ENCODE measurements around the gene KCNK17. TPM values are rescaled to one million over a fixed set of nuclear protein-coding genes. Genes with fewer than 3 reads are reported as not detected.
A peak's percentile ranks its signal among the peaks of the same experiment; 100 is the strongest.

The KCNK17 gene
- total RNA-seq, 4 donors from 2014 or later, result 0.67 to 2.1 (median 1.7) TPM; not detected in 1

DNA sequence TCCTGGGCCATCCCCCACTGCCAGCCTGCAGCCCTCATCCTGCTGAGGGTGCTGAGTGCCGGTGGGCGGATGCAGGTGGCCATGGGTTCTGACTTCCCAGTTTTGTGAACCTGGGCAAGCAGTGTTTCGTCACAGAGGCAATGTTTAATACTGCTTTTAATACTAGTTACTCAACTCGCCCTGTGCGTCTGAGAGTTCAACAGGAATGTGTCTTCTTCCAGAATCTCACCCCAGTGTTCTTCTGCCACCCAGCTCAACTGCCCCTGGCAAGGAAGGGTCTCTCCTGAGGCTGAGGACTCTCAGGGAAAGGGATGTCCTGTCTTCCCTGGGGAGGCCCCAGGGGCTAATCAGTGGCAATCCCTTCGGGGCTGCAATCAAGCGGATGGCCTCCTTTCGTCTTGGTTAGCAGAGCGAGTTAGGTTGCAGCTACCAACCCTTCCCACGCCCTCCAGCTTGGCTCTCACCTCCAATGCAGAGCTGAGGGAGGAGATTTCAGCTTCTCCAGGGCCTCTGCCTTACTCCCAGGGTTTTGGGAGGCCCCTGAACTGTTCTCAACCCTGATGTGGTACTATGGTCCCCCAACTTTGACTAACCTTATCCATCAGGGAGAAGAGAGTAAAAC lies 6.3 kb upstream of the KCNK17 start:
- no peak for TF ChIP-seq POLR2A (IDR thresholded peaks at IDR 0.05)
- TF ChIP-seq, protein P1, sequence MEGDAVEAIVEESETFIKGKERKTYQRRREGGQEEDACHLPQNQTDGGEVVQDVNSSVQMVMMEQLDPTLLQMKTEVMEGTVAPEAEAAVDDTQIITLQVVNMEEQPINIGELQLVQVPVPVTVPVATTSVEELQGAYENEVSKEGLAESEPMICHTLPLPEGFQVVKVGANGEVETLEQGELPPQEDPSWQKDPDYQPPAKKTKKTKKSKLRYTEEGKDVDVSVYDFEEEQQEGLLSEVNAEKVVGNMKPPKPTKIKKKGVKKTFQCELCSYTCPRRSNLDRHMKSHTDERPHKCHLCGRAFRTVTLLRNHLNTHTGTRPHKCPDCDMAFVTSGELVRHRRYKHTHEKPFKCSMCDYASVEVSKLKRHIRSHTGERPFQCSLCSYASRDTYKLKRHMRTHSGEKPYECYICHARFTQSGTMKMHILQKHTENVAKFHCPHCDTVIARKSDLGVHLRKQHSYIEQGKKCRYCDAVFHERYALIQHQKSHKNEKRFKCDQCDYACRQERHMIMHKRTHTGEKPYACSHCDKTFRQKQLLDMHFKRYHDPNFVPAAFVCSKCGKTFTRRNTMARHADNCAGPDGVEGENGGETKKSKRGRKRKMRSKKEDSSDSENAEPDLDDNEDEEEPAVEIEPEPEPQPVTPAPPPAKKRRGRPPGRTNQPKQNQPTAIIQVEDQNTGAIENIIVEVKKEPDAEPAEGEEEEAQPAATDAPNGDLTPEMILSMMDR (IDR thresholded peaks at IDR 0.05), result no peak
- no peak for DNase-seq
- no peaks in the 10 kb centered on the region for H3K4me1 ChIP-seq
- no peak overlapping the region for H3K4me3 ChIP-seq
- no peaks in the 10 kb centered on the region for H3K9me3 ChIP-seq
- H3K27ac ChIP-seq, result no peak overlapping the region
- no peaks in the 10 kb centered on the region for H3K27me3 ChIP-seq
- H3K36me3 ChIP-seq, result no peaks in the 10 kb centered on the region

DNA sequence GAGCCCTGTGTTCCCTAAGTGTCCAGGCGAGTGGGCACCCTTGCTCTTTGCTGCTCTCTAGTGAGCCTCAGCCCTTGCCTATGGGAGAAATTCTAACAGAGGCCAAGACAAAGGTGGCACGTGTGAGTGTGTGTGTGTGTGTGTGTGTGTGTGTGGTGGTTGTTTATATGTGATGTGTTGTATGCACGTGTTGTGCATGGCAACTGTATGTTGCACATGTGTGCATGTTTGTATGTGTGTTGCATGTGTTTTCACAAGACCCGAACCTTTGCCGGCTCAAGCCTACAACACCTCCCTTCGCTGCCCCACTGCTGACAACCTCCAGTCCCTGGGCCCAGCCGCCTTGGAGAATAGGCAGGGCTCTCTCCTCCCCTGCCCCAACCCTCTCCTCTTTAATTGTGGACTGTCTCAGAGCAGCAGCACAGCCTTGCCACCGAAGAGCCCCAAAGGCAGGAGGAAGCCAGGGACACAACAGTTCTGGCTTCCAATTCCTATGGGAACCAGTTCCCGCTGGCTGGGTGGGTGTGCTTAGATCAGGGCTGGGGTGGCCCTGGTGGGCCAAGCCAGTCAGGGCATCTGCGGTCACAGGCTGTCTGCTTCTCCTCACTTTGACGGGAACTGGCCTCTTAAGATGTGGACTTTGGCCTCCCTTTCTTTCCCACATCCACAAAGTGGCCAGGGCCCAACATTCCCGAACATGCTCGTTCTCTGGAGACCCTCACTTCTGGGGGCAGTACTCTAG lies 5.6 kb upstream of the KCNK17 start:
- Histone ChIP-seq H3K9me3 (no peaks in the 10 kb centered on the region), H3K4me3 (no peak overlapping the region), H3K27ac (no peak overlapping the region), H3K4me1 (no peaks in the 10 kb centered on the region), H3K36me3 (no peaks in the 10 kb centered on the region), H3K27me3 (no peaks in the 10 kb centered on the region)
- TF ChIP-seq, protein P1 (IDR thresholded peaks at IDR 0.05), result no peak
- TF ChIP-seq POLR2A (IDR thresholded peaks at IDR 0.05), result no peak
- DNase-seq, result no peak

DNA sequence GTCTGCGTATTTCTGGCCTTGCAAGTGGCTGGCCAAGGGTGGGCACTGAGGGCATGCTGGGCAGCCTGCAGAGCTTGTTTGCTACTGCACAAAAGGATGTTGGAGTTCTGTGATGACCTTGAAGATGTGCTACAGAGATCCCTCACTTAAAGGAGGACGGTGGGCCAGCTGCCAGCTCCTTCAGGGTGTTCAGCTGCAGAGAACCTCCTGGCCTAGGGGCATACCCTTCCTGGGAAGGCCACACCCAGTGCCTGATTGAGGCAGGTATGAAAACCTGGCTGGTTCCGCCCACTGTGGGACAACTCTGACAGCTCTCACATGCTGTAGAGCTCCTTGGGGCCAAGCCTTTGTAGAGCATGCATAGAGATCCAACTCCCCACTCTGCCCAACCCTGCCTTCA lies 3.0 kb upstream of the KCNK17 start:
- H3K9me3 ChIP-seq, result no peaks in the 10 kb centered on the region
- H3K4me1 ChIP-seq, result peaks cover 0 to 18% (median 10%) of the 10 kb centered on the region in 4 donors
- no peak overlapping the region for H3K4me3 ChIP-seq
- peaks cover 3 to 11% of the 10 kb centered on the region in 2 donors for H3K27me3 ChIP-seq
- TF ChIP-seq POLR2A (IDR thresholded peaks at IDR 0.05), result no peak
- TF ChIP-seq, protein P1 (IDR thresholded peaks at IDR 0.05), result no peak
- H3K27ac ChIP-seq, result no peak overlapping the region
- no peaks in the 10 kb centered on the region for H3K36me3 ChIP-seq
- DNase-seq, result no peak

DNA sequence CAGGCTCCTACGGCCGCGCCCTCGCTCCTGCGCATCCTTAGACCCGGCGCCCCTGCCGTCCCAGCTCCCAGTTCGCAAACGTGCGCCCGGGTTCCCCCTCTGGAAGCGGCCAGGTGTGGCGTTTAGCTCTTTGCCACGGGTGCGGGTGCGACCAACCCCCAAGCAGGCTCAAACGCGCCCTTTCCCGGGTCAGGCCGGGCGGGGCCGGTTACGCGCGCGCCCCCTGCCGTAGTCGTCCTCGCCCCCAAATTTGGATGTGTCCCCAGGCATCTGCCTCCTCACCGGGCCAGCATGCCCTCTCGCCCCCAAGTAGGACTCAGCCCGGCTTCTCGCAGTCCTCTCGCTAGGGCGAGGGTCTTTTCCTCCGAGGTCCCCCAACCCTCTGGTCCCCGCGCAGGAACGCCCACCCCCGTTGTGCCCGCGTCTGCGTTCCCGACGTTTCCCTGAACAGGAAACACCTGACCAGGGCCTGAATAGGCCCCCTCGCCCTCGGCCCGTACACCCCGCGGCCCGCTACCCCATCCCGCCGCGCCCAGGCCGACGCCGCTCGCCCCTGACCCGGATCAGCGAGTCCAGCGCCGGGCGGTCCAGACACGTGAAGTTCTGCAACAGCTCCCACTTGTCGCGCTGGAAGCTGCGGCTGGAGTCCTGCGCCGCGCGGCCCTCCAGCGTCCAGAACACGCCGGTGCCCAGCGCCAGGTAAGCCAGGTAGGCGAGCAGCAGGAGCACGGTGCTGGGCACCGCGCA lies 520 bp downstream of the KCNK17 start:
- Histone ChIP-seq H3K4me1 (peaks cover 0 to 18% (median 10%) of the 10 kb centered on the region in 4 donors), H3K27me3 (peaks cover 3 to 11% of the 10 kb centered on the region in 2 donors), H3K27ac (no peak overlapping the region), H3K36me3 (no peaks in the 10 kb centered on the region), H3K9me3 (no peaks in the 10 kb centered on the region), H3K4me3 (peak overlapping the region; percentile 2 to 40 (median 22))
- TF ChIP-seq POLR2A (IDR thresholded peaks at IDR 0.05), result no peak
- TF ChIP-seq, protein P1 (IDR thresholded peaks at IDR 0.05), result no peak
- DNase-seq, result no peak

DNA sequence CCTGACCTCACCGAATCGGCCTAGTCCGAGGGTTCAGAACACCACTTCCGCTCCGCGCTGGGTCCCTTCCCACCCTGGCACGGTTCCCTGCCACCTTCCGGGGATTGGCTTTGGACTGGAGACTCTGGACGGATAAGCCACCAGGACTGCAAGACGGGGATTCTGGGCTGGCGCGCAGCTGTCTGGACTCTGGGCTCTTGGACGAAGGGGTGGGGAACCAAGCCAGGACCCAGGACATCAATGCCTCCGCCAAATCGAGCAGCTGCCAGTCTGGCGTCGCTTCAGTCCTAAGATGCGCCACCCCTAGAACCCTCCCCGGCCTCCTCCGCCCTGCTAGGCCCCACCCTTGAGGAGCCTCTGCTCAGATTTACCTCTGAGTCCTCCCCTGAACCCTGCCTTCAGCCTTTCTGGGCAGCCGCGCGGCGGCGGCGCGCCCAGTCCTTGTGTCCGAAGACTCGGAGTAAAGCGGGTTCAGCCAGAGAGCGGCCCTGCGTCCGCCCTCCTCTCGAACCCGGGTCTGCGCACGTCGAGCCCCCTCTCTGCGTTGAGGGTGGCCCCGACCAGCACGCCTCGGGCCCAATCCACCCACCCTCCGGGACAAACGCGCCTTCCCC lies 1.2 kb downstream of the KCNK17 start:
- H3K4me3 ChIP-seq, result peak overlapping the region; percentile 2 to 40 (median 22)
- peaks cover 0 to 18% (median 10%) of the 10 kb centered on the region in 4 donors for H3K4me1 ChIP-seq
- no peak overlapping the region for H3K27ac ChIP-seq
- H3K27me3 ChIP-seq, result peaks cover 3 to 11% of the 10 kb centered on the region in 2 donors
- no peaks in the 10 kb centered on the region for H3K9me3 ChIP-seq
- no peak for DNase-seq
- TF ChIP-seq, protein P1 (IDR thresholded peaks at IDR 0.05), result no peak
- no peak for TF ChIP-seq POLR2A (IDR thresholded peaks at IDR 0.05)
- H3K36me3 ChIP-seq, result no peaks in the 10 kb centered on the region

All from Peyer's patch (tissue), 4 donors.